ENCODE results near the gene NOS1.
A peak's percentile ranks its signal among the peaks of the same experiment; 100 is the strongest.
"Not testable (repeated sequence)": the region's sequence is repeated elsewhere in the genome, so short reads cannot be mapped to it uniquely, and the experiment has no call there.

NOS1 gene

DNA sequence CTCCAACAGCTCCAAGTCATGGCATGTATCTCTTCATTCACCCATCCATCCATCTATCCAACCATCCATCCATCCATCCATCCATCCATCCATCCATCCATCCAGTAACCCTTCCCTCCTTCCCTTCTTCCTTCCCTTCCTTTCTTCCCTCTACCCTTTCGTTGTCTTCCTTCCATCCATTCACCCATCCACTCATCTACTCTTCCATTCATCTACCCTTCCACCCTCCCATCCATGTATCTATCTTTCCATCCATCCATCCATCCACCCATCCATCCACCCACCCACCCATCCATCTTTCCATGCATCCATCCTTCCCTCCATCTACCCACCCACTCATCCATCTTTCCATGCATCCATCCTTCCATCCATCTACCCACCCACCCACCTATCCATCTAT is 117.9 kb downstream of the NOS1 start:
- DNase-seq, result no peak

DNA sequence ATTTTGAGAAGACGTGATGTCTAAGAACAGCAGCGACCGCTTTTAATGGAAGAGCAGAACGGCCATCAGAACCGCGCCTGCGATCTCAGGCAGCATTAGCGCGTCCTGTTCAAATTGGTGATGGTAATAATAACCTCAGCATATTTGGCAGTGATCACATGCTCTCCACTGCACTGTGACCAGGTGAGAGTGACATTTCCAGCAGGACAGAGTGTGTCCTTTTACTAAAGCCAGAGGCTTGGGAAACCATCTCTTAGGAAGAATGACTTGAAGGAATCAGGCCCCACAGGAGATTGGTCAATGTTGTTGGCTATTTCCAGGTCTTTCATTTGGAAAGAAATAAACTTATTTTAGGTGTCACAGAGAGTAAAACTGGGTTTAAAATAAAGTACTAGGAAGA is 119.7 kb downstream of the NOS1 start:
- DNase-seq, result no peak

DNA sequence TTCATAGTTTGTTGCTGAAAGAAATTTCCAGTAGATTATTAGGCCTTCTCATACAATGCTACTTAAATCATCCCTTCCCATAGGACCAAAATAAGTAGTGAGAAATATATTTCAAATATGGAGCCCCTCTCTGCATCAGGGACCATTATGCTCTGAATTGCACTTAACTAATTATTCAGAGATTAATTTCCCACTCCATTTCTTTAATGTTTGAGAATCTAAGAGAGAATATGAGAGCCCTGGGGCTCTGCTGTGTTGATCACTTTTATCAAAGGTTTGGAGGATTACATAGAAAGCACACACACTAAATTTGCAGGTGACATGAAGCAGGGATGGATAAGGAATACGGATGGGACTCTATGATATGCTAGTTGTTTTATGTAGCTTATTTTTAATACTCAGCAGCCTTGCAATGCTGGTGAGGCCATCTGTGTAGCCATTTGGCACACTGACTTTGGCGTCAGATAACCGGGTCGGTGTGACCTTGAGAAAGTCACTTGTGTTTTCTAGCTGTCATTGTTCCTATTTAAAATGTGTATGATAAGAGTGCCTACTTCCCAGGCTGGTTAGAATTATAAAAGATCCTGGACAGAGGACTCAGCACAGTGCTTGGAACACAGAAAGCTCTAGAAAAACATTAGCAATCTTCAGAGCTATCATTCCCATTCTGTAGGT is 121.2 kb downstream of the NOS1 start:
- DNase-seq, result no peak

DNA sequence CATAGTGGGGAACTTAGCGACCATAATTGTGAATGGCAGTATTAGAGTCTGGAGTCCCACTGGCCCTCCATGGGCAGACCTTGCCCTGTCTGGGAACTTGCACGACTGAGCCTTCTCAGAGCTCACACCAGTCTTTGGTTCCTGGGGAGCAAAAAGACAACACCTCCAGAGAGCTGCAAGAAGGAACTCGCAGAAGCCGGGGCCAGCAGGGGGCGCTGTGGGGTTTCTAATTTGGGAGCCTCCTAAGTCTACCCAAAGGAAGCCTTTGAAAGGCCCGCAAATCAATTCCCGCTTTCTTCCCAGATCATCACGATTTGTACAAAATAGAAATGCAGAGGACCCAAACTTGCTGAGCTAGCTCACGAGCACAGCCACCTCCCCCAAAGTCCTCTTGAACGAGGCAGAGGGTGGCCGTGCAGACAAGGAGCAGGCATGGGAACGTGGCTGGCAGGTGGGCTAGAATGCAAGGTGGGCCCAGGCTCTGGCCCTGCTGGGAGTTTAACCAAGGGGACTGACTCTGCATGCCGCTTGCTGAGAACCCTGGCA is 124.9 kb downstream of the NOS1 start:
- DNase-seq, result peak; percentile 81

DNA sequence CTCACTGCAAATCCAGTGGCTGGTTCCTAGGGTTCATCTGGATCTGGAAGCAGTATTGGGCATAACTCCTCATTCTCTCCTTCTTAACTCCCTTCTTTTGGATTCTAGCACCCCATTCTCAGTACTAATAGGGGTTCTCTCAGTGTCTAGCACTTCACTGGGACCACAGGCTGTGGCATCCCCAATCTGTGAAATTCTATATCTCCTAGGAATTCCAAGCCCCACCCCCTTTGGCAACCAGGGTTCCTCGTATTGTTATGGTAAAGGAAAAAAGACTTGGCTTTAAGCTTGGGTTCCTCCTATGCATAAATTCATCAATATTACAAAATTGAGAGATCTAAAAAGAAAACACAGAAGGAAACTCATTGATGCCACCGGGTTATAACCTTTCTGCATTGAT is 126.2 kb downstream of the NOS1 start:
- no peak for DNase-seq

DNA sequence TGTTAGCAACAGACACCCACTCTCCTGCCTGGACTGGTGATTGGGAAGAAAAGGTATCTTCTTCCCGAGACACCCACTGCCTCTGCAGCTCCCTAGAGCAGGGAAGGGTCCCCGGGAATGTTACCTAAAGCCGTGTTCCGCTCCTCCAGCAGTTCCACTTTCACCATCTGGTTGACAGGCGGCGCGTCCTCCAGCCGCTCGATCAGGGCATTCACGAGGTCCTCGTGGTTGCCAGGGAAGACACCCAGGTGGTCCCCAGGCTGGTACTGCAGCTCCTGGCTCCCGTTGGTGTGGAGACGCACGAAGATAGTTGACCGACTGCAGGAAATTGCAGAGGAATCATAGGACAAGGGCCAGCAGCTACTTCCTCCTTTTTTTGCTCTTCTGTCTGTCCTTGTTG is 127.0 kb downstream of the NOS1 start:
- DNase-seq, result no peak

DNA sequence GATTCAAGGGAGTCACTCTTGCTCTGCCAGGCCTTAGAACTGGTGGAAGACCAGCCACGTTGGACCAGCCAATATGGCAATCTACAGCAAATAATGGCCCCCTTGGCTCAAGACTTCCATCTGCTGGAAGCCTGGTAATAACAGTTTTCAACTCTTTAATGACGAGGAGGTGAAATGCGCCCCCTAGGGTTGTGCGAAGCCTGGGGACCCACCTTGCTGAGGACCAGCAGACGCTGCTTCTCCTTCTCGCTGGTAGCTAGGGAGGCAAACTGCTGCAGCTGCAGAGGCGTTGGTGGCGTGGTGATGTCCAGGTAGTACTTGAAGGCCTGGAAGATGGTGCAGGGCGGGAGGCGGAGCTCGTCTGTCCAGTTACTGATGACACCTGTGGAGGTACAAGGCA is 129.7 kb downstream of the NOS1 start:
- DNase-seq, result no peak

DNA sequence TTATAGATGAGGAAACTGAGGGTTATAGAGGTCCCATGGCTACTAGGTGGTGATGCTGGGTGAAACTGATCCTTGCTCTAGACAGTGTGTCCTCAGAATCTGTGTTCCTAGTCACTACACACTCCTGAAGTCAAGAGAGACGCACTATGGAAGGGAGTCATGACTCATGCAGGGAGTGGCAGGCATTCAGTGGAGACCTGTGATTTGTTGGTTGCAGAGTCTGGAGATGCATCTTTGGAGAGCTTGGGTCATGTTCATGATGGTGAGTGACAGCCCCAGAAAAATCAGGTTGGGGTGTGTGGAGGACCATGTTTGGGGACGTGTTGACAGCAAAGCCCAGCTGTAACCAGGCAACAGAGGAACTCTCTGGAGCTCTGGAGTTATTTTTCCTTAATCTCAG is 133.2 kb downstream of the NOS1 start:
- DNase-seq, result no peak

DNA sequence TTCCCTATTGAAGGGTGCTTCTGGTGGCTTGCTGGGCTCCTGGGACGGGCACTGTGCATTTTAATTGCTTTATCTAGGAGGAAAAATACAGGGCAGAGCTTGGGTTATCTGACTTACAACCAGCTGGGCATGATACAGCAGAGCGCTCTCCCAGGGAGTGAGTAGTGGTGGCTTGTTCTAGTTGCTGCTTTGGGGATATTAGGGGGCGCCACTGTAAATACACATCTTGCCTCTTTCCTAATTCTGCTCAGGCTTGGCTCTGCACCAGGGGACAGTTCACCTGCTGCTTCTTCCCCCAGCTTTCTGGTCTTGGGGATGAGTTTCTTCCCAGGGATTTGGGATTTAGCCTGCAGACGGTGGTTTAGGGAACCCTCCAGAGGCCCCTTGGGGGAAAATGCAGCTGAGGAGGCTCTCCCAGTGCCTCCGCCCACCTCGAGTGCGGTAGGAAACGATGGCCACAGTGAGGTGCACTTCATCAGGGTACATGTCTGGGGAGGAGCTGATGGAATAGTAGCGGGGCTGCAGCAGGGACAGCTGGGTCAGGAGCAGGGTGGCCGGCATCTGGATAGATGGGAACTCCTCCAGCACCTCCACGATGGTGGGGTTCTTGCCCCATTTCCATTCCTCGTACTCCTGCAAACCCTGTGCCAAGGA is 134.3 kb downstream of the NOS1 start:
- no peak for DNase-seq

DNA sequence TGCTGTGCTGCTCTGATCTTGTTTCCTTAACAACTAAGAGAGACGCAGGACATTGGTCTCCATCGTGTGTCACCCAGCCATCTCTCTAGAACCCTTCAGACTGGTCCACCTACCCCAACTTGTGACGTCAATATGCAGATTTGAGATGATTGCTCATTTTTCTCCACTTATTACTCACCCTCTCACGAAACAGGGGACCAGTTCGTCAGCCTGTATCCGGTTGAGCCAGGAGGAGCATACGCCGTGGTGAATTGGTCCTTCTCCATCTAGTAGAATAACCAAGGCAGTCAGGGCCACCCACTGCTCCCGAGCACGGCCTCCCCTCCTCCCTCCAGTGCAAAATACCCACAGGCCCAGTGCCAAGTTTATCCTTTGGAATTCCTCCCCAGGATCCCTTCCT is 134.9 kb downstream of the NOS1 start:
- no peak for DNase-seq

DNA sequence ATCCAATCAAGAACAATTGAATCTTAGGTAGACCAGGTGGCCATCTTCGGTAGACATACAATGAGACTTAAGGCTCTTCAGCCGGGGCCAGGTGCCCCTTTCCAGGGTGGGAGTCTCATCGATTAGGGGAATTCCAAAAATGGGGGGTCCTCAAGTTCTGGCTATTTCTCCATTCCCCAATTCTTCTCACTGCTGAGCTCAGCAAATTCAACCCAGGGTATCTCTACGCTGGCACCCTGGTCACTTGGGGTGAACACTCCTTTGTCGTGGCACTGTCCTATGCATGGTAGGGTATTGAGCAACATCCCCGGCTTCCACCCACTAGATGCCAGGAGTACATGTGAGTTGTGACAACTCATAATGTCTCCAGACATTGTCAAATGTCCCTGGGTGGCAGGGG is 136.2 kb downstream of the NOS1 start:
- DNase-seq, result no peak

DNA sequence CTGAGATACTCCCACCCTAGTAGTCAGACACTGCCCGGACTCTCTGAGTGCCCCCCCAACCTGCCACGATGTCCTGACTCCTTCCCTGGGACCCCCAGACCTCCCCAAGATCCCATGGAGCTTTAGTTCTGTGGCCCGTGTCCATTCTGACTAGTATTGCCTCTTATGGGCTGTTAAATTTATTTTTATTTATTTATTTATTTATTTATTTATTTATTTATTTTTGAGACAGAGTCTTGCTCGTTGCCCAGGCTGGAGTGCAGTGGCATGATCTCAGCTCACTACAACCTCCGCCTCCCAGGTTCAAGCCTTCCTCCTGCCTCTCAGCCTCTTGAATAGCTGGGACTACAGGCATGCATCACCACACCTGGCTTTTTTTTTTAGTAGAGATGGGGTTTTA is 140.5 kb downstream of the NOS1 start:
- DNase-seq, result not testable (repeated sequence)

DNA sequence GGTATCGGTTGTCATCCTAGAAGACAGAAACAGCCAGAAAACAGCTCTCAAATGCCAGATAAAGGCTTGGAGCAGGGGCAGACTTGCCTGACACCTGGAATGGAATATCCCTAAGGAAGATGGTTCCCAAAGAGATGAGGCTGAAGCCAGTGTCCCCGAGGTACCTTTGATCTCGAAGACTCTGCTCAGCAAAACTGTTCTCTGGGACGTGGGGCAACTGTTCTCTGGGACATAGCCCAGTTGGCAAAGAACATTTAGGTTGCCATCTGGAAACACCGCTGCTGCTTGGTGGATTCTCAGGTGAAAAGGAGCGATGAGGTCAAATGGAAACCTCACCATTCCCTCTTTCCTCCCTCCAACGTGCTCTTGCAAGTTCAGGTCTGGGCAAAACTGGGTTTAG is 143.3 kb downstream of the NOS1 start:
- no peak for DNase-seq

DNA sequence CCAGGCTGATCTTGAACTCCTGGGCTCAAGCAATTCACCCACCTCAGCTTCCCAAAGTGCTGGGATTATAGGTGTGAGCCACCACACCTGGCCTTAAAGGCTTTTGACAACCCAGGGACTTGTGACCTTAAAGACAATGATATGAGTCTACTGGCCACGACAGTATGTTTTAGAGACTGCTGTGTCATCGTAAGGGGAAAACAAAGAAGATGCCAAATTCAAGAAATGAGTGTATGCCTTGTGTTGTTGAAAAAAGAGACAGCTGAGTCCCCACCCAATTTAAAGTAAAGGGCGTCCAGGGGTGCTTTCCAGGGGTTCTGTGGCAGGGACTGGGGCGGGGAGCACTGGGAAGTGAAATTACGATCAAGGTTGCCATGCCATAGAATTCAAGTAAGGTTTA is 144.7 kb downstream of the NOS1 start:
- no peak for DNase-seq

DNA sequence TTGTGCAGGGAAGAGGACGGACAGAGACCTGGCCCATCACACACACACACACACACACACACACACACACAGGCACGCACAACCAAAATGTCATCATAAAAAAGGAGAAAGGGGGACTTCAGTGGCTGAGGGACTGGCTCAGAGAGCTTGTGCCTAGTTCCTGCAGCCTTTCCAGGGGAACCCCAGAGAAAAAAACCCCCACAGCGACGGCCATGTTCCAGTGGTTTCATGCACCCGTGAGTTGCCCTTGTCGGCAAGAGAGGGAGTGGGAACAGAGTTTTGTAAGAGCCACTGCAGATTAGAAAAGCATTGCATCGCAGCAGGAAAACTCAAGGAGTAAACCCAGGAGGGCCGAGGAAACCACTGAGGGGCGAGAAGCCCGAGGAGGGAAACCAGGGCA is 146.6 kb downstream of the NOS1 start:
- no peak for DNase-seq

DNA sequence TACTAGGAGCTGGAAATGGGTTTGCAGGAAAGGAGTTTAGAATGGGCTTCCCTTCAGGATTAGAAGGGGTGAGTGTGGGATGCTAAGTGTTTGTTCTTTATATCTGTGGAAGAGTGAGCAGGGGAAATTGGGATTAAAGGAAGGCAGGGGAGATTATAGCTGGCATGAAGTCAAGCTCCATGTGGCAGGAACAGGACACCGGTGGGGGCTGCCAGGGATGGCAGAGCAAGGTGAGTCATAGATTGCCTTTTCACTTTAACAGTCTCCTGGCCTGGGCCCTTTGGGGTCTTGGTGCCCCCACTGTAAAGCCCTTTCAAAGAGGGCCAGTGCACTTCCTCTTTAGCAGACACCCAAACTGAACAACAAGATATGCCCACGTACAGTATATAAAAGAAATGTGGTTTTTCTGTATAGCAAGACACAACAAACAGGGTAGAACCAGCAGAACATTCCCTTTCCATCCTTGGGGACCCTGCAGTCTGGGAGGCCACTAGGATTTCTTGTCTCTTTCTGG is 148.1 kb downstream of the NOS1 start:
- DNase-seq, result no peak

DNA sequence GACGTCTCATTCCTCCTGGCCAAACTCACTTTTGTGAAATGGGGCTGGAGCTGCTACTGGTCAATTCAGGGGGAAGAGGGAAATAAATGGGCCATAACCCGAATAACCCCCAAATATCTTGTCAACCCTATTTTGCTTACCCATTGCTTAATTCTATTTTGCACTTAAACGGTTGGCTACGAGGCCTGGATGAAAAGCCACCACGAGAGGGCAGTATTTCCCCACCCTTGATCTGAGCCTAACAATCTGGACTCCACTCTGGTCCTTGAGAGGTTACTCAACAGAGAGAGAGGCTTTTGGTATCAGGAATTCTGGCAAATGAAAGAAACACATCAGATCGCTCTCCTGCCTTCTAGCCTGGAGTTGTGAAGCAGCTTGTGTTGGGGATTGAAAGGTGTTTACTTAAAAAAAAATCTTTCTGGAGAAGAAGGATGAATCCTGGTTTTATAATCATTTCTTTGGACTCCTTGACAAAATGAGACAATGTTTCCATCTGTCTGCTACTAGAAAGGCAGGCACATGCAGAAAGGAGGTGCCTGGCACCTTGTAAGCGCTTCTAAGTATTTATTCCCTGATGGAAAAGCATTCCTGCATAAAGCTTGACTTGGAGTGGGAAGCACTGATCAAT is 148.7 kb downstream of the NOS1 start:
- DNase-seq, result peak; percentile 82

DNA sequence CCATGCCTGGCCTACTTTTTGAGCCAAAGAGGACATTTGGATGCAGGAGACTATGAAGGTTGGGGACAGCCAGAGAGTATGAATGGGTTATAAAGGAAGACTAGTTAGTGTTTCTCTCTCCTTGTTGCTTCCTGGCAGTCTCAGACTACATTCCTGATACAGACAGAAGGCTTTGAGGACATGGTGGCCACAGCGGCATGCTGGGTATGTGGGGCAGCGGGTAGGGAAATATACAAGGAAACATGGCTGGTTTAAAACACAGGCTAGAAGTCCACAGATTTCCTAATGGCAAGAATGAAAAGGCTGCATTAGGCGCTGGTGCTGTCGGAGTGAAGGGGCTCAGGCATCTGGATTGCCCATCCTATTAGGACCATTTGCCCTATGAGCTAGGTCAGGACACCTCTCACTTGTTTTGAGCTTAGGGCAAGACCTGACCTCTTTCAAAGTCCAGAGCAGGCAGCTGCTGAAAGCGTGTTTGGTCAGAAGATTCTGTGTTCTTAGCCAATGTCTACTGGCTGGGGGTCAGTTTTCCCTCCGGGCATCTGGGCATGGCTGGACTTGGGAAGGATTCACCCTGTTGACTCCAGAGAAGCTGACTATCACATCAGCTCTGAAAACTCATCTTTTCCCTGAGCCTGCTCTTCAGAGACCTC is 151.0 kb downstream of the NOS1 start:
- DNase-seq, result no peak

DNA sequence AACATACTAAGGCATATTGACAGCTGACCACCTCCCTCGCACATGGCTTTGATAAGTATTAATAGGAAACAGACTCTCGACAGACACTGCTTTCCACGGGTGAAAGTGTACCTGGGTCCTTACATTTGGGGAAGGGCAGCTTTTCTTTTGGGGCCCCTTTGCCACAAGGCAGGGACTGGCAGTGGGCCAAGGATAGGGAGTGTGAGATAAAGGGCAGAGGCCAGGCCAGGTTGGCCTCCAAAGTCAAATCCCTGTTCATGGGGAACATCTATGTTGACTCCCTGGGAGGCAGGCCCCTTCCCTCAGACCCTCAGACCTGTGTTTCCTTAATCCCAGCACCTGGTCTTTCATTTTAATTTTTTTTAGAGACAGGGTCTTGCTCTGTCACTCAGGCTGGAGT is 151.8 kb downstream of the NOS1 start:
- DNase-seq, result no peak

DNA sequence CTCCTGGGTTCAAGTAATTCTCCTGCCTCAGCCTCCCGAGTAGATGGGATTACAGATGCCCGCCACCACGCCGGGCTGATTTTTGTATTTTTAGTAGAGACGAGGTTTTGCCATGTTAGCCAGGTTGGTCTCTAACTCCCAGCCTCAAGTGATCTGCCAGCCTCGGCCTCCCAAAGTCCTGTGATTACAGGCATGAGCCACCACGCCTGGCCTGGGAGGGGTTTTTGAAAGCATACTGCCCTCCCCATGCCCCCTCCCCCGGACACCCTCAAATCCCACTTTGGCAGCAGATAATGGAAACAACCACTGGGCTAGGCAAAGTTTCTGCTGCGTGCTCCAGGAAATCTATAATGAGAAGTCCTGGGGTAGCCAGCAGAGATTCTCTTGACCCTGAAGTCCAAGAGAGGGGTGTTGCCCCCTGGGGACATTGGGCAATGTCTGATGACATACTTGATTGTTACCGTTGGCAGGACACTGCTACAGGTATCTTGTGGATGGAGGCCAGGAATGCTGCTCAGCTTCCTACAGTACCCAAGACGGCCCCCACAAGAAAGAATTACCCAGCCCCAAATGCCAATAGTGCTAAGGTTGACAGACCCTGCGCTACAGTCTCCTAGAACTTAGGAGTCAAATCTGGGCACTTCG is 152.5 kb downstream of the NOS1 start:
- DNase-seq, result no peak

DNA sequence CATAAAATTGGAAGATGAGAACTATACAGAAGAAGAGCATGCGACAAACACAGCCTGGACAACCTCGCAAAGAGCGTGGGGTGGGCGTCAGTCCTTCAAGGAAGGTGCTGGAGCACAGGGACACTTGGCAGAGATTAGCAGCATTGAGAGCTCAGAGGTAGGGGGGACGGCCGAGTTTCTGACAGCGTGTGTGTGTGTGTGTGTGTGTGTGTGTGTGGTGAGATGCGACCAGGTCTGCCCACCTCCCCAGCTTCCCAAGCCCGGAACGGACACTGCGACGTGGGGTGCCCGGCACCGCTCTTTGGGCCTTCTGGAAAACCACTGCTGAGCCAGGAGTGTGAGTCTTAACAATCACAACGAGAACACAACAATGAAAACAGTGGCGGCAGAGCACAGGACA is 153.2 kb downstream of the NOS1 start:
- DNase-seq, result no peak

DNA sequence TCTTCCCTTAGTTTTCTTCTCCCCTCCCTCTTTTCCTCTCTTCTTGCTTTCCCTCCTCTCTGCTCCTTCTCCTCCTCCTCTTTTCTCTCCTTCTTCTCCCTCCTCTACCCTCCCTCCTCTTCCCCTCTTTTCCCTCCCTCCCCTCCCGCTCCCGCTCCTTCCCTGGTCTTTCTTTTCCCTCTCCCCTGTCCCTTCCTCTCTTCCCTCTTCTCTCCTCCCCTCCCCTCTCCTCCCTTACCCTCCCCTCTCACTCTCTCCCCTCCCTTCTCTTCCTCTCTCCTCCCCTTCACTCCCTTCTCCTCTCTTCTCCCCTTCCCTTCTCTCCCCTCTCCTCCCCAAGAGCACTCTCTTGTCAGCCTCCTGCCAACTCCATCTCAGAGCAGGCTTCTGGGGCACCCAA is 153.8 kb downstream of the NOS1 start:
- no peak for DNase-seq

DNA sequence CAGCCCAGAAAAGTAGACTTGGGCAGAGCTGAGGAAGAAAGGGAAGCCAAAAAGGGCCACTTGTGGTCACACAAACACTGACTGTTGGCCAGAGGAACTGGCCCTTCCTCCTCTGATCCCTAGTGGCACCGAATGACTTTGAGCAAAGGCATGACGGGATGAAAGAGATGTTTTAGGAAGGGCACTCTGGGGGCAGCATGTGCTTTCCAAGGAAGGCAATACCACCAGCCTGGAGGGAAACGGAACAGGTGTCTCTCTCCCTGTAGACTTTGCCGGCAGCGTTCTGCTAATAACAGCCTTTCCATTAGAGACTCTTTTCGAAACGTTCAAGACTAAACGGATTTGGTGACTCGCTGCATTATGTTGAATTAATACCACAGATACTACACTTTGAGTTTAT is 158.9 kb downstream of the NOS1 start:
- DNase-seq, result no peak

Measured in NCI-H2107 (cell line).